A549 (cell line): ENCODE measurements around the gene KLHL30.

Experiments used
- BHLHE40 ChIP-seq: IDR thresholded peaks from 2 replicates; pipeline ENCODE4 v1.6.1; 2012; ENCODE audit warnings: low read depth, low read length, inconsistent platforms
- EP300 ChIP-seq, 2 experiments: fragments of >200 bp; sonication (Bioruptor Twin); formaldehyde crosslinking; IDR thresholded peaks; 2 replicates in 1 of 2; 3 replicates in 1 of 2; pipeline ENCODE4 v1.6.1; 2016 to 2017
- KDM1A ChIP-seq: fragments of 200-600 bp; sonication (generic); IDR thresholded peaks from 2 replicates; pipeline ENCODE4 v1.6.1; 2016; ENCODE audit warnings: low read depth, mild to moderate bottlenecking
- MYC ChIP-seq: IDR thresholded peaks from 2 replicates; pipeline ENCODE4 v1.6.1; 2012; ENCODE audit warnings: mild to moderate bottlenecking, inconsistent platforms, low read length, improper control_type of control experiment, borderline replicate concordance
- NR3C1 ChIP-seq: fragments of >200 bp; sonication (Bioruptor Twin); formaldehyde crosslinking; IDR thresholded peaks from 3 replicates; pipeline ENCODE4 v1.6.1; 2017
- POLR2A ChIP-seq: IDR thresholded peaks from 2 replicates; pipeline ENCODE4 v1.6.1; 2012; ENCODE audit warnings: mild to moderate bottlenecking, low read length
- POLR2AphosphoS2 ChIP-seq: conservative IDR thresholded peaks from 2 replicates; pipeline ENCODE4 v1.6.1; 2012; ENCODE audit warnings: low read length, improper control_type of control experiment, inconsistent platforms
- RAD21 ChIP-seq, 2 experiments: fragments of >200 bp in 1 of 2; sonication (Bioruptor Twin) in 1 of 2; formaldehyde crosslinking in 1 of 2; IDR thresholded peaks in 1 of 2; conservative IDR thresholded peaks in 1 of 2; 2 replicates in 1 of 2; 3 replicates in 1 of 2; pipeline ENCODE4 v1.6.1; 2012 to 2018; ENCODE audit warnings: inconsistent platforms in 1 of 2
- RNF2 ChIP-seq: fragments of 200-600 bp; sonication (generic); IDR thresholded peaks from 2 replicates; pipeline ENCODE4 v1.6.1; 2016; ENCODE audit warnings: low read depth, mild to moderate bottlenecking, antibody characterized with exemption, moderate library complexity, borderline replicate concordance
- TF ChIP-seq, protein P1 (sequence below): IDR thresholded peaks from 2 replicates; pipeline ENCODE4 v1.6.1; 2012
- TF ChIP-seq, protein P2 (sequence below): fragments of >200 bp; sonication (Bioruptor Twin); formaldehyde crosslinking; IDR thresholded peaks from 3 replicates; pipeline ENCODE4 v1.5.1; 2016
- TF ChIP-seq, protein P3 (sequence below): fragments of 200-600 bp; sonication (generic); IDR thresholded peaks from 2 replicates; pipeline ENCODE4 v1.6.1; 2016; ENCODE audit warnings: antibody characterized with exemption, mild to moderate bottlenecking, moderate library complexity
- TF ChIP-seq, protein P4 (sequence below): fragments of 250-450 bp; sonication (Bioruptor Pico); IDR thresholded peaks from 2 replicates; pipeline ENCODE4 v1.5.0; 2021; ENCODE audit warnings: mild to moderate bottlenecking, moderate library complexity, borderline replicate concordance

DNA sequence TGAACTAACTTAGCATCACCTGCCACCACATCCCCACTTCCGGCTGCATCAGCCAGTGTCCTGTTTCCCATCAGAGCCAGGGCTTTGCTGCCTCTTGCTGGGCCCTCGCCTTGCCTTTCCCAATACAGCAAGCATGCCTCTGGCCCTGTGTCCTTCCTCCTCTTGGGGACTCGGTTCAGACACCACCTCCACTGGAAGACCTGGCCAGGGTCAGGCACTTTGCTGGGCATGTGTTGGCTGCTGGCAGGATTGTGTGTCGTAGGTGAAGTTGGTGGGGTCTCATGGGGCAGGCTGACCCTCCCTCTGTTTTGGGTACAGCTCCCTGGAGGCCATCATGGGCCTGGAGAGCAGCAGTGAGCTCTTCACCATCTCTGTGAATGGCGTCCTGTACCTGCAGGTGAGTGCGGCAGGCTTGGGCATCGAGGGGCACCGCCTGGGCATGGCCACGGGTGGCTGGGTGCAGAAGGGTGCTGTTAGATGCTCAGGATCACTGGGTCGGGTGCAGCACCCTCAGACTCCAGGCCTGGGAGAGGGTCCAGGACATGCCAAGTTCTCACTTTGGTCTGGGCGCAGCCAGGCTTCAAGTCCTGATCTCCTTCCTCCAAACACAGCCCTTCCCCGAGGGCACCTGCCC is 26.9 kb downstream of the KLHL30 start:
- TF ChIP-seq KDM1A: no peak
- no peak for TF ChIP-seq NR3C1
- no peak for TF ChIP-seq POLR2AphosphoS2
- no peak for TF ChIP-seq RNF2
- TF ChIP-seq, protein P1, sequence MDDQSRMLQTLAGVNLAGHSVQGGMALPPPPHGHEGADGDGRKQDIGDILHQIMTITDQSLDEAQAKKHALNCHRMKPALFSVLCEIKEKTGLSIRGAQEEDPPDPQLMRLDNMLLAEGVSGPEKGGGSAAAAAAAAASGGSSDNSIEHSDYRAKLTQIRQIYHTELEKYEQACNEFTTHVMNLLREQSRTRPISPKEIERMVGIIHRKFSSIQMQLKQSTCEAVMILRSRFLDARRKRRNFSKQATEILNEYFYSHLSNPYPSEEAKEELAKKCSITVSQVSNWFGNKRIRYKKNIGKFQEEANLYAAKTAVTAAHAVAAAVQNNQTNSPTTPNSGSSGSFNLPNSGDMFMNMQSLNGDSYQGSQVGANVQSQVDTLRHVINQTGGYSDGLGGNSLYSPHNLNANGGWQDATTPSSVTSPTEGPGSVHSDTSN: no peak
- no peak for TF ChIP-seq BHLHE40
- TF ChIP-seq, protein P2, sequence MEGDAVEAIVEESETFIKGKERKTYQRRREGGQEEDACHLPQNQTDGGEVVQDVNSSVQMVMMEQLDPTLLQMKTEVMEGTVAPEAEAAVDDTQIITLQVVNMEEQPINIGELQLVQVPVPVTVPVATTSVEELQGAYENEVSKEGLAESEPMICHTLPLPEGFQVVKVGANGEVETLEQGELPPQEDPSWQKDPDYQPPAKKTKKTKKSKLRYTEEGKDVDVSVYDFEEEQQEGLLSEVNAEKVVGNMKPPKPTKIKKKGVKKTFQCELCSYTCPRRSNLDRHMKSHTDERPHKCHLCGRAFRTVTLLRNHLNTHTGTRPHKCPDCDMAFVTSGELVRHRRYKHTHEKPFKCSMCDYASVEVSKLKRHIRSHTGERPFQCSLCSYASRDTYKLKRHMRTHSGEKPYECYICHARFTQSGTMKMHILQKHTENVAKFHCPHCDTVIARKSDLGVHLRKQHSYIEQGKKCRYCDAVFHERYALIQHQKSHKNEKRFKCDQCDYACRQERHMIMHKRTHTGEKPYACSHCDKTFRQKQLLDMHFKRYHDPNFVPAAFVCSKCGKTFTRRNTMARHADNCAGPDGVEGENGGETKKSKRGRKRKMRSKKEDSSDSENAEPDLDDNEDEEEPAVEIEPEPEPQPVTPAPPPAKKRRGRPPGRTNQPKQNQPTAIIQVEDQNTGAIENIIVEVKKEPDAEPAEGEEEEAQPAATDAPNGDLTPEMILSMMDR: no peak
- no peak for TF ChIP-seq RAD21 (conservative IDR thresholded peaks at IDR 0.05 in 1 of 2, IDR thresholded peaks at IDR 0.05 in 1 of 2)
- no peak for TF ChIP-seq EP300 (IDR thresholded peaks at IDR 0.05)
- TF ChIP-seq MYC: no peak
- TF ChIP-seq POLR2A: no peak
- TF ChIP-seq, protein P3, sequence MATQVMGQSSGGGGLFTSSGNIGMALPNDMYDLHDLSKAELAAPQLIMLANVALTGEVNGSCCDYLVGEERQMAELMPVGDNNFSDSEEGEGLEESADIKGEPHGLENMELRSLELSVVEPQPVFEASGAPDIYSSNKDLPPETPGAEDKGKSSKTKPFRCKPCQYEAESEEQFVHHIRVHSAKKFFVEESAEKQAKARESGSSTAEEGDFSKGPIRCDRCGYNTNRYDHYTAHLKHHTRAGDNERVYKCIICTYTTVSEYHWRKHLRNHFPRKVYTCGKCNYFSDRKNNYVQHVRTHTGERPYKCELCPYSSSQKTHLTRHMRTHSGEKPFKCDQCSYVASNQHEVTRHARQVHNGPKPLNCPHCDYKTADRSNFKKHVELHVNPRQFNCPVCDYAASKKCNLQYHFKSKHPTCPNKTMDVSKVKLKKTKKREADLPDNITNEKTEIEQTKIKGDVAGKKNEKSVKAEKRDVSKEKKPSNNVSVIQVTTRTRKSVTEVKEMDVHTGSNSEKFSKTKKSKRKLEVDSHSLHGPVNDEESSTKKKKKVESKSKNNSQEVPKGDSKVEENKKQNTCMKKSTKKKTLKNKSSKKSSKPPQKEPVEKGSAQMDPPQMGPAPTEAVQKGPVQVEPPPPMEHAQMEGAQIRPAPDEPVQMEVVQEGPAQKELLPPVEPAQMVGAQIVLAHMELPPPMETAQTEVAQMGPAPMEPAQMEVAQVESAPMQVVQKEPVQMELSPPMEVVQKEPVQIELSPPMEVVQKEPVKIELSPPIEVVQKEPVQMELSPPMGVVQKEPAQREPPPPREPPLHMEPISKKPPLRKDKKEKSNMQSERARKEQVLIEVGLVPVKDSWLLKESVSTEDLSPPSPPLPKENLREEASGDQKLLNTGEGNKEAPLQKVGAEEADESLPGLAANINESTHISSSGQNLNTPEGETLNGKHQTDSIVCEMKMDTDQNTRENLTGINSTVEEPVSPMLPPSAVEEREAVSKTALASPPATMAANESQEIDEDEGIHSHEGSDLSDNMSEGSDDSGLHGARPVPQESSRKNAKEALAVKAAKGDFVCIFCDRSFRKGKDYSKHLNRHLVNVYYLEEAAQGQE: no peak
- TF ChIP-seq, protein P4, sequence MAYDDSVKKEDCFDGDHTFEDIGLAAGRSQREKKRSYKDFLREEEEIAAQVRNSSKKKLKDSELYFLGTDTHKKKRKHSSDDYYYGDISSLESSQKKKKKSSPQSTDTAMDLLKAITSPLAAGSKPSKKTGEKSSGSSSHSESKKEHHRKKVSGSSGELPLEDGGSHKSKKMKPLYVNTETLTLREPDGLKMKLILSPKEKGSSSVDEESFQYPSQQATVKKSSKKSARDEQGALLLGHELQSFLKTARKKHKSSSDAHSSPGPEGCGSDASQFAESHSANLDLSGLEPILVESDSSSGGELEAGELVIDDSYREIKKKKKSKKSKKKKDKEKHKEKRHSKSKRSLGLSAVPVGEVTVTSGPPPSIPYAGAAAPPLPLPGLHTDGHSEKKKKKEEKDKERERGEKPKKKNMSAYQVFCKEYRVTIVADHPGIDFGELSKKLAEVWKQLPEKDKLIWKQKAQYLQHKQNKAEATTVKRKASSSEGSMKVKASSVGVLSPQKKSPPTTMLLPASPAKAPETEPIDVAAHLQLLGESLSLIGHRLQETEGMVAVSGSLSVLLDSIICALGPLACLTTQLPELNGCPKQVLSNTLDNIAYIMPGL: no peak
